Measurements from ENCODE around the gene TXNDC9. TPM values are rescaled to one million over a fixed set of nuclear protein-coding genes. Genes with fewer than 3 reads are reported as not detected.
"Not testable (repeated sequence)": the region's sequence is repeated elsewhere in the genome, so short reads cannot be mapped to it uniquely, and the experiment has no call there.

Gene TXNDC9
- total and polyA plus RNA-seq, 8 donors = 4.2 to 12.7 (median 7.6) TPM

- H3K36me3 ChIP-seq = peaks cover 0 to 7% (median 0%) of the 10 kb centered on the region in 3 donors
- H3K27ac ChIP-seq = peak within 1 kb of the TSS; percentile 85 to 94 (median 90)
- WGBS, 2 donors = 0% methylated on average over 58 to 87 of the region's 87 CpGs
- intact Hi-C loops (cut with DNase I) = no loop called here
- ATAC-seq = peak; percentile 88 to 93 (median 88)
- no peaks in the 10 kb centered on the region for H3K27me3 ChIP-seq
- peak; percentile 94 to 99 (median 96) for DNase-seq
- peaks cover 9 to 41% (median 27%) of the 10 kb centered on the region in 3 donors for H3K4me1 ChIP-seq
- no peaks in the 10 kb centered on the region for H3K9me3 ChIP-seq
- no peak for FAIRE-seq
- H3K4me3 ChIP-seq = peak within 1 kb of the TSS; percentile 88 to 99 (median 98)
- TF ChIP-seq CTCF (IDR thresholded peaks at IDR 0.05) = peak; percentile 15 to 48 (median 35)
Measured at GRCh38 chr2:99337113-99338028, 1.2 kb upstream of the TXNDC9 start, which contains the start of gene EIF5B. TSS of gene EIF5B (plus strand) at chr2:99337389. CDS start at chr2:99337555, 166 bp downstream.

- FAIRE-seq = no peak
- ATAC-seq = peak in 2 of 4 donors; percentile 0 to 2
- H3K4me1 ChIP-seq = peaks cover 9 to 37% (median 22%) of the 10 kb centered on the region in 3 donors
- peak in 1 of 6 donors; percentile 15 for DNase-seq
- 0 to 1% methylated on average over 8 of the region's 8 CpGs for WGBS, 2 donors
- H3K4me3 ChIP-seq = peak overlapping the region; percentile 88 to 99 (median 98)
- H3K27me3 ChIP-seq = no peaks in the 10 kb centered on the region
- H3K27ac ChIP-seq = peak overlapping the region; percentile 85 to 94 (median 90)
- intact Hi-C loops (cut with DNase I) = no loop called here
- H3K36me3 ChIP-seq = peaks cover 0 to 13% (median 0%) of the 10 kb centered on the region in 3 donors
- no peaks in the 10 kb centered on the region for H3K9me3 ChIP-seq
- TF ChIP-seq CTCF (IDR thresholded peaks at IDR 0.05) = no peak
Measured at GRCh38 chr2:99336804-99337112, 625 bp upstream of the TXNDC9 start.

GRCh38 chr2:99325384-99325783 lies 10.7 kb downstream of the TXNDC9 start:
- peaks cover 0 to 42% (median 6%) of the 10 kb centered on the region in 3 donors for H3K36me3 ChIP-seq
- H3K4me3 ChIP-seq = no peak overlapping the region
- H3K27me3 ChIP-seq = no peaks in the 10 kb centered on the region
- ATAC-seq = no peak
- no peak for FAIRE-seq
- H3K4me1 ChIP-seq = no peaks in the 10 kb centered on the region
- WGBS, 2 donors = 90 to 91% methylated on average over 5 of the region's 5 CpGs
- DNase-seq = no peak
- no peaks in the 10 kb centered on the region for H3K9me3 ChIP-seq
- no peak overlapping the region for H3K27ac ChIP-seq
- no peak for TF ChIP-seq CTCF (IDR thresholded peaks at IDR 0.05)
- intact Hi-C loops (cut with DNase I) = no loop called here

- WGBS, 2 donors = 96% methylated on average over 7 of the region's 7 CpGs
- DNase-seq; H3K4me1 ChIP-seq; H3K9me3 ChIP-seq; ATAC-seq; H3K27me3 ChIP-seq; H3K27ac ChIP-seq; H3K4me3 ChIP-seq; intact Hi-C loops (cut with DNase I); FAIRE-seq: not testable (repeated sequence)
- peaks cover 0 to 31% (median 0%) of the 10 kb centered on the region in 3 donors for H3K36me3 ChIP-seq
Measured at GRCh38 chr2:99317873-99318200, 18.3 kb downstream of the TXNDC9 start.

GRCh38 chr2:99317161-99317872 lies 18.8 kb downstream of the TXNDC9 start:
- H3K27me3 ChIP-seq = no peaks in the 10 kb centered on the region
- DNase-seq (no peak), ATAC-seq (no peak), FAIRE-seq (no peak)
- no peak overlapping the region for H3K27ac ChIP-seq
- peaks cover 0 to 31% (median 0%) of the 10 kb centered on the region in 3 donors for H3K36me3 ChIP-seq
- no peaks in the 10 kb centered on the region for H3K4me1 ChIP-seq
- no peak overlapping the region for H3K4me3 ChIP-seq
- intact Hi-C loops (cut with DNase I) = no loop called here
- WGBS, 2 donors = 96 to 98% methylated on average over 9 of the region's 9 CpGs
- H3K9me3 ChIP-seq = no peaks in the 10 kb centered on the region
- TF ChIP-seq CTCF (IDR thresholded peaks at IDR 0.05) = no peak

GRCh38 chr2:99301097-99301496 lies 35.0 kb downstream of the TXNDC9 start, which contains the start of gene LYG1:
TSS of gene LYG1 (minus strand) at chr2:99301197. CDS start at chr2:99295670, 5,527 bp downstream.
- H3K4me1 ChIP-seq; H3K27ac ChIP-seq; H3K9me3 ChIP-seq; DNase-seq; H3K36me3 ChIP-seq; FAIRE-seq; H3K27me3 ChIP-seq; intact Hi-C loops (cut with DNase I); H3K4me3 ChIP-seq; ATAC-seq: not testable (repeated sequence)
- WGBS, 2 donors = 53 to 64% methylated on average over 2 of the region's 2 CpGs

Measured in pancreas (tissue), 10 donors.